Measurements from ENCODE around the gene BRD4.

Gene BRD4

DNA sequence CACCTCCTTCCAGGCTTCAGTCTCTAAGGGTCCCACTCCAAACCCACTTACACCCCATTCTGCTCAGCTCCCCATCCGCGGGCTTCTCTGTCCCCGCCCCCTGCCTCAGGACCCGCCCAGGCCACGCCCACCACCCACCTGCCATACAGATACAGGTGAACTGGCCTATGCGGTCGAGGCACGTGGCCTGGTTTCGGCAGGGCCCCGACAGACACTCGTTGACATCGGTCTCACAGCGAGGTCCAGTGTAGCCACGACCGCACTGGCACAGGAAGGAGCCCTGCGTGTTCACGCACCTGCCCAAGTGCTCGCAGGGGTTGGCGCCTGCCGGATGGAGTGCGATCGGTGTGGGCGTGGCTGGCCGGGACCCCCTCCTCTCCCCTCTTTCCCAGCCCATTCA is 143.5 kb downstream of the BRD4 start:
- DNase-seq = no peak

DNA sequence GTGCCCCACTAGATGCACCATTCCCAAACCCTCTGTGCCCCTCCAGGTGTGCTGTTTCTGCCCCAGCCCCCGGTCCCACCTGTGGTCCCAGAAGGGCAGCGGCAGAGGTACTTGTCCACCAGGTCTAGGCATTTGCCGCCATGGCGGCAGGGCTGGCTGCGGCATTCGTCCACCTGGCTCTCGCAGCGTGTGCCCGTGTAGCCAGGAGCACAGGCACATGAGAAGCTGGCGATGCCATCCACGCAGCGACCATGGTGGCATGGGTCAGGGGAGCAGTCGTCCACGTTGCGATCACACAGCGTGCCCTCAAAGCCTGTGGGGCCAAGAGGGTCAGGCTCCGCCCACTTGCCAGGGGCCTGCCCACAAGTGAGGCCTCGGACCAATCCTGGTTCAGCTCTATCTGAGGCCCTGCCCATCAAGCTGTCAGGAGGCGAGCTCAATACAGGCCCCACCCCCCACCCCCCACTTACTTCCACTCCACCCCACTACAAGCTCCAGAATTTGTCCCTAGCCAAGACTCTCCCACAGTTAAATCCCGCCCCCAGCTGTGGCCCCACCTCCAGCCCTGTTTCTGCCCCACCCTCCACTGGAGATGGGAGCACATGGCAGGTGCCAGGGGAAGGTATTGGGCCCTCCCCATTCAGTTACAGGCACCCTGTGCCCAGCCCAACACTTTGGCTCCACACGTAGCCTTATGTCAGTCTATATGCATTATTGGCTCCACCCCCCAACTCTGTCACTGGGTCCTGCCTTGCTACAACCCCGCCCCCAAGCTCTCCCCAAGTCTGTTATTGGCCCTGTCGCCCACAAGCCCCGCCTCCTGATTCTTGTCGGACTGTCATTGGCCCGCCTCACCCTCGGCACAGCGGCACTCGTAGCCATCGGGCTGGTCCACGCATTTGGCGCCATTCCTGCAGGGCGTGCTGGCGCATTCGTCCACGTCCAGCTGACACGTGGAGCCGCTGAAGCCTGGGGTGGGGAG is 145.0 kb downstream of the BRD4 start:
- DNase-seq = no peak

All from activated CD4-positive, alpha-beta T cell treated with anti-CD3 and anti-CD28 coated beads, Interleukin-10, Interleukin-2, amounts not matched to agents 100 ng/mL and 50 ng/mL, durations not matched to agents 16 hours and 8 hours (primary cell).